GM11168 (cell line): ENCODE data around the gene OR10H1.
"Not testable (repeated sequence)": the region's sequence is repeated elsewhere in the genome, so short reads cannot be mapped to it uniquely, and the experiment has no call there.

Experiments
- in situ Hi-C: fragments of 300-500 bp; cut with MboI; formaldehyde crosslinking; loops from one replicate; pipeline ENCODE4 v1.12.0; 2022; ENCODE audit warnings: low sequenced_read_pairs; ENCODE audit not compliant: unreplicated experiment

The OR10H1 gene

DNA sequence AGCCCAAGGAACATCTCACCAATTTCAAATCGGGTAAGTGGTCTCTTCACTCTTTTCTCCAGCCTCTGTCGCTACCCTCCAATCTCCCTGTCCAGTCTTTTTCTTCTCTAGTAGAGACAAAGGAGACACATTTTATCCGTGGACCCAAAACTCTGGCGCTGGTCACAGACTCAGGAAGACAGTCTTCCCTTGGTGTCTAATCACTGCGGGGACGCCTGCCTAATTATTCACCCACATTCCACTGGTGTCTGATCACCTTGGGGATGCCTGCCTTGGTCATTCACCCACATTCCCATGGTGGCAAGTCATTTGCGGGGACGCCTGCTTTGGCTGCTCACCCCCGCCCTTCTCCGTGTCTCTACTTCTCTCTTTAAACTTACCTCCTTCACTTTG is 13.8 kb upstream of the OR10H1 start:
- in situ Hi-C loops, result no loop called here

DNA sequence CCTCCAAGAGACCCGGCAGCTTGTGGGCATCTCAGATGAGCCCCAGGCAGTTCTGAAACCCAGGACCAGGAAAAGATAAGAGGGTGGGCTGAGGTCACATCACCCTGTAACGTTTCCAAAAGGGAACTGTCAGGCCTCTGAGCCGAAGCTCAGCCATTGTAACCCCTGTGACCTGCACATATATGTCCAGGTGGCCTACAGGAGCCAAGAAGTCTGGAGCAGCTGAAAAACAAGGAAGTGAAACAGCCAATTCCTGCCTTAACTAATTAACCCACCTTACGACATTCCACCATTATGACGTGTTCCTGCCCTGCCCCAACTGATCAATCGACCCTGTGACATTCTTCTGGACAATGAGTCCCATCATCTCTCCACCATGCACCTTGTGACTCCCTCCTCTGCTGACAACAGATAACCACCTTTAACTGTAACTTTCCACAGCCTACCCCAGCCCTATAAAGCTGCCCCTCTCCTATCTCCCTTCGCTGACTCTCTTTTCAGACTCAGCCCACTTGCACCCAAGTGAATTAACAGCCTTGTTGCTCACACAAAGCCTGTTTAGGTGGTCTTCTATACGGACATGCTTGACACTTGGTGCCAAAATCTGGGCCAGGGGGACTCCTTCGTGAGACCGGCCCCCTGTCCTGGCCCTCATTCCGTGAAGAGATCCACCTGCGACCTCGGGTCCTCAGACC is 13.3 kb upstream of the OR10H1 start:
- in situ Hi-C loops, result not testable (repeated sequence)

DNA sequence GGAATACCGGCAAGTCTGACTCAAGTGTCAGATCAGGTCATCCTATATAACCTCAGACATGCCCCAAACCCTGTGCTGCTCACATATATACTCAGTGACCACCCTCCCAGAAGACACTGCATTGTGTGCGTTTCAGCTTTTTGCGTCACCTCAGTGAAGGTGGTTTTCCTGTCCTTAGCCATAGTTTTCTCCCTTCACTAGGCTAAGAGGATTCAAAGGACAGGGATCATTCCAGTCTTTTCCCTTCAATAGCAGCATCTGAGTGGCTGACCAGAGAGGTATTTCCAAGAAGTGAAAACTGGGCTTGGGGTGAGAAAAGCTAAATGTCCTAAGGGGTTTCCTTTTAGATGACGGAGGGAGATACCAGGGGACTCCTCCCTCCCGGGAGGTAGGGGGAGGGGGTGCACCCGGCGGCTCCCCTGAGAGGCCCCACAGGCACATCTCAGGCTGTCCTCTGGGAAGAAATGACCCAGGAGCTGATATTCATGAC is 12.7 kb upstream of the OR10H1 start:
- in situ Hi-C loops, result no loop called here

DNA sequence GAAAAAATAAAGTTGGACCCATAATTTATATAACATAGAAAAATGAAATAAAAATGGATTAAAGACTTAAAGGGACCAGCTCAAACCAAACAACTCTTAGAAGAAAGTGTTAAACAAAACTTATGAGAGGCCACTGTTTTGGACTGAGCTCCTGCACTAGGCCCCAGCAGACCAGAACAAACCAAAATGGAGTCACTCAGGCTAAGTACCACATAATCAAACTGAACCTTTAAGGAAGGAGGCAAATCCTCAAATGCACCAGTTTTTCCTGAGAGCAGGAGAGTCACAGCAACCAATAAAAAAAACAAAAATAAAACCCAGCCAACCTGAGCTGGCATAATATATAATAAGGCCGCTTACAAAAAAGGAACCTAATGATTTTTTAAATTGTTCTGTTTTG is 10.3 kb upstream of the OR10H1 start:
- in situ Hi-C loops, result no loop called here

DNA sequence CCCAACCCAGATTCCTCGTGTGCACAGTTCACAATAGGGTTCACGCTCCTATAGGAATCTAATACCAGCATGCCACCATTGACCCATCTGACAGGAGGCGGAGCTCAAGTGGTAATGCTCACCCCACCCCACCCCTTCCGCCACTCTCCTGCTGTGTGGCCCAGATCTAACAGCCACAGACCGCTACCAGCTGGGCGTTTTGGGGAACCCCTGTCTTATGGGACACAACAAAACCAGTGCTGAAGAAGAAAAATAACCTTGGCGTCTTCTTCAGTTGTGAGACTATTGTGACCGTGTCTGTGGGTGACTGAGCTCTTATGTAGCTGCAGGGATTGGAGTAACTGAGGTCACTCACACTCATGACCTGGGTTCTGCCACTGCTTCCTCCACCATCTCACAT is 5.2 kb upstream of the OR10H1 start:
- in situ Hi-C loops, result no loop called here

DNA sequence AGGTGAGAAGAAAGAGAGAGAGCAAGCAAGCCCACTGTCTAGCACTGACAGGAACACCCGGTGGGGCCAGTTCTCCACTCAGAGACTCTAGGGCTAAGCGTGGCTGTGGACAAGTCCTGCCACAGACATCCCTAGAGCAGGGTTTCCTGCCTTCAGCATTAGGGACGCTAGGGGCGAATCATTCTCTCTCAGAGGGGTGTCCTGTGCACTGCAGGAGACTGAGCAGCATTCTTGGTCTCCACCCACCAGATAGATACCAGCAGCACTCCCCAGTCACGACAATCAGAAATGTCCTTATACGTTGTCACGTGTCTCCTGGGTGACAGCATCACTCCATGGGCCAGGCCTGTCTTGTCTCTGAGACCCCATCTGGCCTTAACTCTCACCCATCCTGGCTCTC is 1.5 kb downstream of the OR10H1 start:
- in situ Hi-C loops, result no loop called here

DNA sequence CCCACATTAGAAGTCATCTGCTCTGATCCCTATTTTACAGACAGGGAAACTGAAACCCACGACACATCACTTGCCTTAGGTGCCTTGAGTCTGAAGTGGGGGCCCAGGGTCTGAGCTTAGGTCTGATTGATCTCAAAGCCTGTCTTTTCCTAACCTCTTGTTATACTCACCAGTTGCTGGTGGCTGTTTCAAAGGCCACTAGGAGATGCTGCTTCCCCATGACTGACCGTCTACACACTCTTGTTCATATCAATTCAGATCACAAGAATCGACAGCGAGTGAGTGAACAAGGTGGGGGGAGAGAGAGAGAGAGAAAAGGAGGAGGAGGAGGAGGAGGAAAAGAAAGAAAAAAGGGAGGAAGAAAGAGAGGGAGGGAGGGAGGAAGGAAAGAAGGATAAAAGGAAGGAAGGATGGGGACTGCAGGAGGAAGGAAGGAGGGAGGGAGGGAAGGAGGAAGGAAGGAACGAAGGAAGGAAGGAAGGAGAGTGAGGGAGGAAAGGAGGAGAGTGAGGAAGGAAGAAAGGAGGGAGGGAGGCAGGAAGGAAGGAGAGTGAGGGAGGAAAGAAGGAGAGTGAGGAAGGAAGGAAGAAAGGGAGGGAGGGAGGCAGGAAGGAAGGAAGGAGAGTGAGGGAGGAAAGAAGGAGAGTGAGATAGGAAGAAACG is 3.3 kb downstream of the OR10H1 start:
- in situ Hi-C loops, result no loop called here

DNA sequence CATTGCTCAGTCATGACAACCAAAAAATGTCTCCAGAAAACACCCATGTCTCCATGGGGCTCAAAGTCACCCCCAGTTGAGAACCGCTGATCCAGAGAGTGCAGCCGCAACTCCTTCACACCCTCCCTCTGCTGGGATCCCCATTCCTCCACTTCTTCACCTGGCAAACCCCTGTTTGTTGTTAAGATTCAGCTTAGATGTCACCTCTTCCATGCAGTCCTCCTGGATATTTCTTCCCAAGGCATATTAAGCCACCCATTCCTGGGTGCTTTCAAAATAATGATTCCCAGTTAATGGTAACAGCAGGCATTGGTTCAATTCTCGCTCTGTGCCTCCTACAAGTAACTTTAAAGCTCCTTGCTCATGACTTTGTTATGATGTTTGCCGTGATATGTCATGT is 4.0 kb downstream of the OR10H1 start:
- in situ Hi-C loops, result no loop called here

DNA sequence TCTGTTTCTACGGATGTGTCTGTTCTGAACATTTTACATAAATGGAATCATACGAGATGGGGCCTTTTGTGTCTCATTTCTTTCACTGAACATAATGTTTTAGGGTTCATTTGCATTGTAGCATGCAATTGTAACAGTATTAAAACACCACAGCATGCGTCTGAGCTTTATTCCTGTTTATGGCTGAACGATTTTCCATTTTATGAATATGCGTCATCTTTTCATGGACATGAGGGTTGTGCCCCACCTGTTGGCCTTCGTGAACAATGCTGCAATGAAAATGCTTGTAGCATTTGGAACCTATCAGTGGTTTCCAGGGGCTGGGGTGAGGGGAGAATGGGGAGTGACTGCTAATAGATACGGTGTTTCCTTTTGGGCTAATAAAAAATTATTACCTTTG is 5.1 kb downstream of the OR10H1 start:
- in situ Hi-C loops, result no loop called here

DNA sequence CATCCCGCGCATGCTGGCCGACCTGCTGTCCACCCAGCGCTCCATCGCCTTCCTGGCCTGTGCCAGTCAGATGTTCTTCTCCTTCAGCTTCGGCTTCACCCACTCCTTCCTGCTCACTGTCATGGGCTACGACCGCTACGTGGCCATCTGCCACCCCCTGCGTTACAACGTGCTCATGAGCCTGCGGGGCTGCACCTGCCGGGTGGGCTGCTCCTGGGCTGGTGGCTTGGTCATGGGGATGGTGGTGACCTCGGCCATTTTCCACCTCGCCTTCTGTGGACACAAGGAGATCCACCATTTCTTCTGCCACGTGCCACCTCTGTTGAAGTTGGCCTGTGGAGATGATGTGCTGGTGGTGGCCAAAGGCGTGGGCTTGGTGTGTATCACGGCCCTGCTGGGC is 21.2 kb downstream of the OR10H1 start:
- in situ Hi-C loops, result not testable (repeated sequence)

DNA sequence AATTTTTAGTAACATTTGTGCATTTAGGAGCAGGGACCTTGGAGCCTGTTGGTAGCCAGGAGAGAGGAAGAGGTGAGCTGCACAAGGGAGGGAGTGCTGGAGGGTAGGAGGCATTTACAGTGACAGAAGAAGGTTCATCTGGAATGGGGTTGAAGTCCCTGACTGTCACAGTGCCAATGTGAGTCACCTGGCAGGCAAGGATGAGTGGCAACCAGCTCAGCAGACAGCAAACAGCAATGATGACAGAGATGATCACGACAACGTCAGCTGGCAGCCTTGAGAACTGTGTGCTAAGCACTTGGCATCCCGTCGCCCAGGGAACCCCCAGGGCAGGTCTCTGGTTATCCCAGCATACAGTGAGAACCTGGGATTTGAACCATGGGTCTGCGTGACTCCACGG is 25.4 kb downstream of the OR10H1 start:
- in situ Hi-C loops, result no loop called here

DNA sequence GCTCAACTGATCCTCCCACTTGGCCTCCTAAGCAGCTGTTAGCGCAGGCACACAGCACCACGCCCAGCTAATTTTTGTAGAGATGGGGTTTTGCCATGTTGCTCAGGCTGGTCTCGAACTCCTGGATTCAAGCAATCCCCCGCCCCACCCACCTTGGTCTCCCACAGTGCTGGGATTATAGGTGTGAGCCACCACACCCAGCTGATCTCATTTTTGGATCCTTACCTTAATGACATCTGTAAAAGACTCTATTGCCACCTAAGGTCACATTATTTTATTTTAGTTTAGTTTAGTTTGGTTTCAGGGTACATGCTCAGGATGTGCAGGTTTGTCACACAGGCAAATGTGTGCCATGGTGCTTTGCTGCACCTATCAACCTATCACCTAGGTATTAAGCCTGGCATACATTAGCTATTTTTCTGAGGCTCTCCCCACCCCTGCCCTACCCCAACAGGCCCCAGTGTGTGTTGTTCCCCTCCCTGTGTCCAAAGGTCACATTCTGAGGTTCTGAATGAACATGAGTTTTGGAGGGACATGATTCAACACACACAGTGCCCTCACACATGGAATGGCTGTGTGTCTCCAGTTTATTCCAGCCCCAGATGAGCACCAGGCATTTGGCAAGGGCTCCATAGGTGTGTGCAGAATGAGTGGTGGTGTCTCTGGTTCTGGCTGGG is 26.7 kb downstream of the OR10H1 start:
- in situ Hi-C loops, result no loop called here

DNA sequence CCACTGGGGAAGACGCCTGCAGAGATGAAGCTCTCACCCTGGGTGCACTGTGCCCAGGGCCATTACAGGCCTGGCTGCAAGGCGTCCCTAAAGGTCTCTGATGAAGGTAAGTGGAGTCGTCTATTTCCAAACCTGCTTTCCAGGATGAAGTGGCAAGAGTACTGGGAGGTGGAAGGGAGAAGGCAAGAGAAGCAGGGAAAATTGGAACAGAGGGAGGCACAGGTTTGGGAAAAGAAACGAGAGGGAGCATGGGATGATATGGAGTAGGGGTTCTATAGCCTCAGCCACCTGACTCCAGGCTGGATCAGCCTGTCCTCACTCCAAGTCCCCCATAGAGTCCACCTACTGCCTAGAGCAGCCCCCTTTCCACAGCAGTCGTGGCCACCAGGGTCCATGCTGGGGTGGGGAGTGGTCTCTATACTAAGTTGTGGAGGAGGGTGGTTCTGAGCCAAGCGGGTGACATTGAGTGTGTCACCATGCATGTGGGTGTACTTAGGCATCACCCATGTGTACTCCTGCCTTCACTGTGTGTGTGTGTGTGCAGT is 27.8 kb downstream of the OR10H1 start, which contains the start of gene OR10H5:
Gene OR10H5 (plus strand): TSS at position 51 of the 545 bp plus-strand sequence. CDS start 6,388 bp downstream, outside the sequence.
- in situ Hi-C loops, result no loop called here

DNA sequence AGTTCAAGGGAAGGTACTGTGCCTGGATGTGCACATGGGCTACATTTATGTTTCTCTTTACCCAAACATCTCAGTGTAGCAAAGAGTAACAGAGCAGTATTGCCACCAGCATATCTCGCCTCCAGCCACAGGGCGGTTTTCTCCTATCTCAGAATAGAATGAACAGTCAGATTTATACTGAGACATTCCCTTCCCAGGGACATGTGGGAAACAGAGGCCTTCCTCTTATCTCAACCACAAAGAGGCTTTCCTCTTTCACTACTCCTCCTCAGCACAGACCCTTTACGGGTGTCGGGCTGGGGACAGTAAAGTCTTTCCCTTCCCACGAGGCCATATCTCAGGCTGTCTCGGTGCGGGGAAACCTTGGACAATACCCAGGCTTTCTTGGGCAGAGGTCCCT is 32.6 kb downstream of the OR10H1 start:
- in situ Hi-C loops, result not testable (repeated sequence)

DNA sequence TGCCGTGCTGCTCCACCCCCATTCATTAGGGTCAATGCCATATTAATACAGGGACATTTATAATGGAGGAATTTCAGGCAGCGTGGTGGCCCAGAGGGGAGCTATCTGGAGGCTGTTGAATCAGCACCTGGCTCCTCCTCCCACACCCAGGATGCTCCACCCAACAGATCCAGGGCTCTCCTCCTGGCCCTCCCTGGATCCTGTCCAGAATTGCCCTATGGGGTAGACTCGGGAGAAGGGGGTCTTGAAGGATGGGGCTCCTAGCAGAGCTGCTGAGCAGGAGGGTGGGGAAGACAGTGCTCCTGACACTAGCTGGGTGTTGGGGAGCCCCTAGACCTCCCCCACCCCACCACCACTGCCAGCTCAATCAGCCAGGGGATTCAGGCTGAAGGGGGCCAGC is 33.3 kb downstream of the OR10H1 start:
- in situ Hi-C loops, result no loop called here

DNA sequence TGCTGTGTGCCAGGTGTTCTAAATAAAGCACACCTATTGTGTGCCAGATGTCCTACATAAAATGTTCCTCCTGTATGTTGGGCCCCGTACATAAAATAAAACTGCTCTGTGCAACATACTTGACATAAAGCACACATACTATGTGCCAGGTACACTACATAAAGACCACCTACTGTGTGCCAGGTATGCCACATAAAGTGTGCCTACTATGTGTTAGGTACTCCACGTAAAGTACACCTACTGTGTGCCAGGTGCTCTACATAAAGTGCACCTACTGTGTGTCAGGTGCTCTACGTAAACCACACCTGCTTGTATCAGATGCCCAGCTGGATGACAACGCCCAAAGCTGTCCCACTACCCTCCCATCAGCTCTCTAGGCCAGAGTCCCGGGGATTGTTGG is 33.8 kb downstream of the OR10H1 start:
- in situ Hi-C loops, result no loop called here

DNA sequence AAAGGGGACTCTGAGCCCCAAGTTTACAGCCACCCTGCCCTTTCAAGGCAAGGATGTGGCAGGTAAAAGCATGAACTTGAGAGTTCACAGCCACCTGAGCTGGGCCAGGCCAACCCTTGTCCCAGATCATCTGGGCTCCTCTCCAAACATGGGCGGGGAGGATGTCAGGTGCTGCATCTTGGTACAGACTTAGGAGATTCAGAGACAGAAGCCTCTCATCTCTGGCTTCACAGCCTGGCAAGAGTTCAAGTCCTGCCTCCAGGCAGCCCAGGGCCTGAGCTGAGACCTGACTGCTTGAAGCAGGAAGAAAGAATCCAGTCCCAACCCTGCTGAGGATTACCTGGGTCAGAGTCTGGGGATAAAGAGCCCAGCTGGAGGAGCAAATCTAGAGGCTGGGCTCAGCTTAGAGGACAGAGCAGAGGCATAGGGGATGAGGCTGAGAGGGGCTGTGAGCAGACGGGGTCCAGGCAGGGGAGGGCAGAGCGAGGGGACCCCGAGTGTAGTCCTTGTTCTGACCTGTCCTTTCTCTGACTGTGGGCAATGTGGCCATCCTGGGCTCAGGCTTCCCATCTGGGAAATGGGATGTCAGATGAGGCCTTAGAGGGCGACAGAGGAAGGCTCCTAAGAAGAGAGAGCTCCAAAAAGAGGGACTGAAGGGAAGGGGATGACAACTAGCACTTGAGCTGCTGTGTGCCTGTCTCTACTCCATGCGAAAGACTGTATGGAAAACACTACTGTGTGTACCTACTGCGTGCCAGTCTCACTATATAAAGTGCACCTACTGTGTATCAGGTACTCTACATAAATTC is 34.6 kb downstream of the OR10H1 start:
- in situ Hi-C loops, result no loop called here

DNA sequence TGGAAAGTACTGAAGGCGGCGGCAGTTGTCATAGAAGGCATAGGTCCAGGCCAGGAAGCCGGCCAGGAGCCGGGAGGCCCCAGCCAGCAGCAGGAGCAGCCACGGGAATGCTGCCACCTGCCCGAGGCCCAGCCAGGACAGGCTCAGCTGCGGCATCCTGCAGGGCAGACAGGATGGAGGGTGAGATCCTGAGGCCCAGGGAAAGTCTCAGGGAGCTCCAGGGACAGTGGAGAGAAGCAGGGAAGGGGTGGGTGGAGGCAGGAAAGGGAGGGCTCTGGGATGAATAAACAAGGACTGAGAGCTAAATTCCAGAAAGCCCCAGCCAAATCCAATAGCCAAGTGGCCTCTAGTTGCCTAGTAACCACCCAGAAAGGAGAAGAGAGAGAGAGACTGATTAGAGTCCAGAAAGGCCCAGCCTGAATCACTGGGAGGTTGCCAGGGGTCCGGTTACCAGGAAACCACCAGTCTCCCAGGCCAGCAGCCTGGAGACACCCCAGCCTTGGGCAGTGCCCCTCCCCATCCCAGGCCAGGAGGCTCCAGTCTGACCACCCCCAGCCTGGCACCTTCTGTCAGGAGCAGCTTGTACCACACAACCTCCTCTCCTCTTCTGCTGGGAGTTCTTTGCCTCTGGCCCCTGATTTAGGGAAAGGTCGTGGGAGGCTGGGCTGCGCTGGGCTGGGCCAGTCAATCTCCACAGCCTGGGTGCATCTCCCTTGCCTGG is 35.5 kb downstream of the OR10H1 start:
- in situ Hi-C loops, result no loop called here
